HG02610 (cell line): ENCODE measurements around the gene MRPS27.
A peak's percentile ranks its signal among the peaks of the same experiment; 100 is the strongest.

ENCODE experiments used
- ATAC-seq: cut with Tn5 transposase; IDR thresholded peaks from one replicate; pipeline ENCODE4 v1.9.1; 2021; ENCODE audit warnings: mild to moderate bottlenecking, moderate library complexity; ENCODE audit not compliant: unreplicated experiment

Gene MRPS27

GRCh38 chr5:72206160-72206559 is 113.9 kb downstream of the MRPS27 start:
- ATAC-seq, result no peak

GRCh38 chr5:72205431-72206009 is 114.5 kb downstream of the MRPS27 start:
- no peak for ATAC-seq

DNA sequence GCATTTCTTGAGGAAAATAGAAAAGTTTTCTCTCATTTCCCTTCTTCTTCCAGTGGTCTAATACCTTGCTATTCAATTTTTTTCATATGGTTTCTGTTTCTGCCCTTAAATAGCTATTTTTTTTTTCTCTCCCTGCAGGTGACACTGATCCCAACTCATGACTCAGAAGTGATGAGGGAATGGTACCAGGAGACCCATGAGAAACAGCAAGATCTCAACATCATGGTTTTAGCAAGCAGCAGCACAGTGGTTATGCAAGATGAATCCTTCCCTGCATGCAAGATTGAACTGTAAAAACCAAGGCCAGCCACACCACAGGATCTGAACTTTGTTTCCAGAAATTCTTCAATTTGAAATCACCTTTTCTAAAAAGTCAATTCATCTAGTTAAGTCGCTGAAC is 115.1 kb downstream of the MRPS27 start:
- no peak for ATAC-seq

DNA sequence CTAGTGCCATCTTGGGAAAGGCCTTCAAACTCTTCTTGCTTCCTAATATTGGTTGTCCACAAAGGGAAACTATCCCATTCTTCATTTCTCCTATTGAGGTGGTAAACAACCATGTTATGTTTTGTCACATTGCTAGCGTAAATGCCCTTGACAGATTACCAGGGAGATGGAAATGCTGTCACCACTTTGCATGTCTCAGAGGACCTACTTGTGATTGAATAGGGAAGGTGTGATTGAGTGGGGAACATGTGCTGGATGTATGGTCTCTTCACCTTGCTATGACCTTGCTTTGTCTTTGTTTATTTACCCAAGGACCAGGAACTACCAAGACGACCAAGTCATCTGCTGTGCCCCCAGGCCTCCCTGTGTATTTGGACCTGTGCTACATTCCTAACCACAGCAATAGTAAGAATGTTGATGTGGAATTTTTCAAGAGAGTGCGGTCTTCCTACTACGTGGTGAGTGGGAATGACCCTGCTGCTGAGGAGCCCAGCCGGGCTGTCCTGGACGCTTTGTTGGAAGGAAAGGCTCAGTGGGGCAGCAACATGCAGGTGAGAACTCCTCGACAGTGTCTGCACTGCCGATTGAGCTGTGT is 116.7 kb downstream of the MRPS27 start:
- ATAC-seq, result no peak

- no peak for ATAC-seq
Measured at GRCh38 chr5:72202331-72202825, 117.7 kb downstream of the MRPS27 start.

GRCh38 chr5:72199681-72200080 is 120.4 kb downstream of the MRPS27 start:
- ATAC-seq, result no peak

GRCh38 chr5:72197393-72197792 is 122.6 kb downstream of the MRPS27 start:
- ATAC-seq, result no peak

GRCh38 chr5:72195581-72195980 is 124.5 kb downstream of the MRPS27 start:
- no peak for ATAC-seq

GRCh38 chr5:72194846-72195245 is 125.2 kb downstream of the MRPS27 start:
- ATAC-seq, result peak; percentile 95

GRCh38 chr5:72191404-72191803 is 128.6 kb downstream of the MRPS27 start:
- ATAC-seq, result no peak

DNA sequence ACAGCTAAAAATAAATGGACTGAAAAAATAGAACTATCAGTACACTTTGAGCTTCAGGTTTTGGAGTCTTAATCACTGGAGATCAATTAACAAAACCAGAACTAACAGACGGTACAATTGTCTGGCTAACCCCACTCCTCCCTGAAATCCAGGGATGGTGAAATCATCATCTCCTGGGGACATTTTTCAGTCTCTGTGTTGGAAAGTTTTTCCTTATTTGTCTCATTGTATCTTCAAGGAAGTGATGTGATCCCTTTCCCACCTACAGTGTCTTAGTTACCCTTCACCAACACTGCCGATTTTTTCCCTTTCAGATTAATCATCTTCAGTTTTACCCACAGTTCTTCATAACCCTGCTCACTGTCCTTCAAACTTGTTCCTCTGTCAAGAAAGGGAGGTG is 130.9 kb downstream of the MRPS27 start:
- ATAC-seq, result no peak

DNA sequence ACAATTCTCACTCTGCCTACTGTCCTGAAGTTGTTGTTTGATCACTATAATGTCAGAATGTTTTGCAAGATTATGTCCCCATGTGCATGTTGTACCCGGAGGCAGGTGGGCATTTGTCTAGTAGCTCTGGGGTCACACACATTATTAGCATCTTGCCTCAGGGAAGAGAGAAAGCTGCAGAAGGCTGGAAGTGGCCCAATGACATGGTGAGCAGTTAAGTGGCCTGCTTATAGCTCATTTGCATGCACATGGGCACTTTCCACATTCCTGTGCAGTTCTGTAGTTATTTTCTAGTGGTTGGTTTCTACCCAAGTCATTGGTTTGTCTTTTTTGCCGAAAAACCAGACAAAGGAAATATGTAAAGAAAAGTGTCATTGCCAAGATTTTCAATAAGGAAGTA is 131.9 kb downstream of the MRPS27 start:
- no peak for ATAC-seq

- ATAC-seq, result no peak
Measured at GRCh38 chr5:72187388-72188075, 132.5 kb downstream of the MRPS27 start.

DNA sequence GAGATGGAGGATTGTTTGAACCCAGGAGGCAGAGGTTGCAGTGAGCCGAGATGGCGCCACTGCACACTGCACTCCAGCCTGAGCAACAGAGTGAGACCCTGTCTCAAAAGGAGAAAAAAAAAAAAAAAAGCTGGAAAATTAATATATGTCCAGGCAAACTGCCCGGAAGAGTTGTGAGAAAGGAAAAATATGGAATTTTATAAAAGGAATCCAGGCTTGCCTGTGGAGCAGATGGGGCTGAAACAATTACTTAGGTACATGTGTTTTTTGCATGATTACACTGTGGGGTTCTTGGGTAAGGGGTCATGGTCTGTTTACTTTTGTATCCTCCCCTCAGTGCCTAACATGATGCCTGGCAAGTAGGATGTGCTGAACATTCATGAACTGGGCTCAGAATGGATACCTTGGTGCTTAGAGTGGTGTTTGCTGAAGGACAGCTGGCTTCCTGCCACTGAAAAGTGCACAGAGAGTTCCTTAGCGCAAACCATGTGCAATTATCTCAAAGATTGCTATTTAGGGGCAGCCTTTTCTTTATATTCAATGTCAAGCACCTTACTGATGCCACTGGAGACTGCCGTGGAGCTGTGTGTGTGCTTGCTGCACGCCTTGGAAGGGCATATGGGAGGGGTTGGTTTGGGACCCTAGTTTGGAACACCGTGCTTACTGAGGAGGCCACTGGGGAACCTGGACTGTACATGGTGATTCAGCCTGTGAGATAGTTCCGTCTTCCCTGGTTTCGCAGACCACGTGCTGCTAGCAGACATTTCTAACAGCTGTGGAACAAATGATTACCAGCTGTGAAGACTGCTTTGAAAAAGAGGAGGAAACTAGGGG is 134.3 kb downstream of the MRPS27 start:
- ATAC-seq, result no peak

DNA sequence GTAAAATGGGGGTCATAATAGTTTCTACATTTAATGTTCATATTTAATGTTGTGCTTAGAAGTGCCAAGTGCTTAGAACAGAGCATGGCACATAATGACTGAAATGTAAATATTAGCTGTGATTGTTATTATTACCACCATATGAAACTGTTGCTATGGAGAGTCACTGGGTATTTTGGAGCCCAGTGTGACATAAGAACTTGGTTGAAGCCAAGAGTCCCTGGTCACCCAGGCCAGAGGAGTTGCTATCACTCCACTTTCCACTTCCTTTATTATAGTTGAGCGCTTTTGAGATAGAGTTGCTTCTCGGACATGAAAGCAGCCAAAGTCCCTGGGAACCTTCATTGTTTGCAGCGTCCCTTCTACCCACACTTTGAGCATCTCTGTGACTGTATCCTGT is 135.6 kb downstream of the MRPS27 start:
- no peak for ATAC-seq

DNA sequence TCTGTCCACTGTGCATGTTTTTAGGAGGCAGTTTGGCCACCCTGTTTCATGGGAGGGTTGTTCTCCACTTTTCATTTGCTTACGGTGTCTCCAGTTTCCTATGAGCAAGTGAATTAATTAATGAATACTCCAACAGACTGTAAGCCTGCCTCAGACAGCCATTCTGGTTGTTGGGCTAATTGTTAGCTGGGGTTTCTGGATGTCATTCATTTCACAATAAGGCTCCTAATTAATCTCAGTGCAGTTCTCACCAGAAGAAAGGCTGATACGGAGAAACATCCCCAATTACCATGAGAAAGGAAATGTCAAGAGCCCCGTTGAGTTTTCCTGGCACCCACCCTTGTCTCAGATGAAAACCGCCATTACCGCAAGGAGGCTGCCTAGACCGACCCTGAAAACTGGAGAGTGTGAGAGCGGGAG is 136.9 kb downstream of the MRPS27 start:
- no peak for ATAC-seq

- ATAC-seq, result no peak
Measured at GRCh38 chr5:72182686-72183085, 137.4 kb downstream of the MRPS27 start.

GRCh38 chr5:72180925-72181324 is 139.1 kb downstream of the MRPS27 start:
- no peak for ATAC-seq

- no peak for ATAC-seq
Measured at GRCh38 chr5:72179816-72180440, 140.1 kb downstream of the MRPS27 start.

DNA sequence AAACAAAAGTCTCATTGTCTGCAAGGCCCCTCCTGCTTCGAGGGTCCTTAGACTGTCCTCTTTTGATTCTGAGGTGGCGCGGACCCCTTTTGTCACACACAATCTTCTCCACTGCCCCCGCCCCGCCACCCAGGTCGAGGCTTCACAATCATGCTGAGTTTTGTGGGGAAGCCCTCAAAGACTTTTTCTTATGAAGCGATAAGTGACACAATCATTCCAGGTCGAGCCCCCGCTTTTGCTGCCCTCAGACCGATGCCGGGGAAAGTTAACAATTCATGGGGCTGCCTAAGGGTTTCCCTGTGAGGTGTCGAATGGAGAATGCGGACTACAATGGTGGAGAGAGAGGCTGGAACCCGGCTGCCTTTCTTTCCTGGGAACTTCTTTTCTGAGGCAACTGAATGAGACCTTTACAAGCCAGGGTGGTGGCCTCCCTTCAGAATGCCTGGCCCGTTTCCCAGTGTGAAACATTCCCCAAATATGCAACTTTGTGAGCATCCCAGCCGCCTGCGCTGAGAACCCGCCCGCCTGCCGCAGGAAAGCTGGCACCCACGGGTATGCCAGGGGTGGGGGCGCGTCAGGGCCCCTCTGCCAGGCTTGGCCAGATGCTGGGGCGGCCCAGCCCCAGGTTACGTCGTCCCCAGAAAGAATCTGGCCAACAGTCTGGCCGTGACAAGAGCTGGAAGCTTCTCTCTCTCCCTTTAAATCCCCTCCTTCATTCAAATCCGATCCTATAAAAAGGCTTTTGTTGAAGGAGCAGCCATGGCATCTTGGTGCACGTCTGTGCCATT is 140.8 kb downstream of the MRPS27 start:
- ATAC-seq, result no peak
